LNCAP (cell line): Measurements from ENCODE around the gene SLC29A1.

ENCODE experiments used
- TF ChIP-seq, protein P1 (sequence below): fragments of 450-650 bp; IDR thresholded peaks from 2 replicates; pipeline ENCODE4 v1.5.1; 2017; ENCODE audit warnings: mild to moderate bottlenecking

Gene SLC29A1

DNA sequence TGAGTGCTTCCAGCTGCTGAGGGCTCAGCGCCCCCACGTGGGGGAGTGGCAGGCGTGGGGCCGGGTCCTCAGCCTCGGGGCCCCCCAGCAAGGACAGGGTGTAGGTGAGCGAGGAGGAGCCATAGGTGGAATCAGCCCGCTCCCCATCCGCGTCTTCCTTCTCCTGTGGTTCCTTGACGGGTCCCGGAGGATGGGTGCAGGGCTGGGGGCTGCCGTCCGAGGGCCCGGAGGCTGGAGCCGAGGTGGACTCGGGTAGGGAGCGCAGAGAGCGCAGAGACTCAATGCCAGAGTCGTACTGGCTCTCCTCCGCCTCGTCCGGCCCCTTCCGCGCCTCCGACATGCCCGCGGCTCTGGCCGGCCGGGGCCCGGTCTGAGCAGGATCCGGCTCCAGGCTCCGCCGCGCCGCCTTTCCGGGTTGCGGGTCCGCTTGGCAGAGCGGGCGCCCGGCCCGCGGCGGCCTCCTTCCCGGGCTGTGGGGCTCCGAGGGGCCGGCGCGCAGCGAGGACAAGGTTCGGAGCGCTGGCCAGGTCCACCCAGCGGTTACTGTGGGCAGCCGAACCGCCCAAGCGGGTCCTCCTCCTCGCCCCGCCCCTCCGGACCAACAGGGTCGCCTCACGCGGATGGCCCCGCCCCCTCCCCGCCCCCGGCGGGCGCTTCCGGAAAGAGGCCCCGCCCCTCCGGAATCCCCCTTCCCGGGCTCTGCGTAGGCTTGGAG is 41.8 kb downstream of the SLC29A1 start, which contains the start of gene NFKBIE:
NFKBIE (minus strand) TSS at position 545 of the 715 bp plus-strand sequence; CDS start at position 340, 205 bp downstream.
- TF ChIP-seq, protein P1, sequence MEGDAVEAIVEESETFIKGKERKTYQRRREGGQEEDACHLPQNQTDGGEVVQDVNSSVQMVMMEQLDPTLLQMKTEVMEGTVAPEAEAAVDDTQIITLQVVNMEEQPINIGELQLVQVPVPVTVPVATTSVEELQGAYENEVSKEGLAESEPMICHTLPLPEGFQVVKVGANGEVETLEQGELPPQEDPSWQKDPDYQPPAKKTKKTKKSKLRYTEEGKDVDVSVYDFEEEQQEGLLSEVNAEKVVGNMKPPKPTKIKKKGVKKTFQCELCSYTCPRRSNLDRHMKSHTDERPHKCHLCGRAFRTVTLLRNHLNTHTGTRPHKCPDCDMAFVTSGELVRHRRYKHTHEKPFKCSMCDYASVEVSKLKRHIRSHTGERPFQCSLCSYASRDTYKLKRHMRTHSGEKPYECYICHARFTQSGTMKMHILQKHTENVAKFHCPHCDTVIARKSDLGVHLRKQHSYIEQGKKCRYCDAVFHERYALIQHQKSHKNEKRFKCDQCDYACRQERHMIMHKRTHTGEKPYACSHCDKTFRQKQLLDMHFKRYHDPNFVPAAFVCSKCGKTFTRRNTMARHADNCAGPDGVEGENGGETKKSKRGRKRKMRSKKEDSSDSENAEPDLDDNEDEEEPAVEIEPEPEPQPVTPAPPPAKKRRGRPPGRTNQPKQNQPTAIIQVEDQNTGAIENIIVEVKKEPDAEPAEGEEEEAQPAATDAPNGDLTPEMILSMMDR, result peak; percentile 28; the same call in 1 of the 2 replicates

DNA sequence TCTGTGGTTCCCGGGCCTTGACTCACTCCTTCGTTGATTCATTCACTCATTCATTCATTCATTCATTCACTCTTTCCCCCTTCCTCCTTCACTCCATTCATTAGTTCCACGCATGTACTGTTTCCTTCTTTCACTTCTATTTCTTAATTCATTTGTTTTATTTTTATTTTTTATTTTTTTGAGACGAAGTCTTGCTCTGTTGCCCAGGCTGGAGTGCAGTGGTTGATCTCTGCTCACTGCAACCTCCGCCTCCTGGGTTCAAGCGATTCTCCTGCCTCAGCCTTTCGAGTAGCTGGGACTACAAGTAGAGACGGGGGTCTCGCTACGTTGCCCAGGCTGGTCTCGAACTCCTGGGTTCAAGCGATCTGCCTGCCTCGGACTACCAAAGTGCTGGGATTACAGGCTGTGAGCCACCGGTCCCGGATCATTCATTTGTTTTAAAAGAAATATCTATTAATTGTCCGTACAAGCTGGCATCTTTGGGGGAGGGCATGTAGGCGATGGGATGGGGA is 42.4 kb downstream of the SLC29A1 start:
- TF ChIP-seq, protein P1, result no peak

DNA sequence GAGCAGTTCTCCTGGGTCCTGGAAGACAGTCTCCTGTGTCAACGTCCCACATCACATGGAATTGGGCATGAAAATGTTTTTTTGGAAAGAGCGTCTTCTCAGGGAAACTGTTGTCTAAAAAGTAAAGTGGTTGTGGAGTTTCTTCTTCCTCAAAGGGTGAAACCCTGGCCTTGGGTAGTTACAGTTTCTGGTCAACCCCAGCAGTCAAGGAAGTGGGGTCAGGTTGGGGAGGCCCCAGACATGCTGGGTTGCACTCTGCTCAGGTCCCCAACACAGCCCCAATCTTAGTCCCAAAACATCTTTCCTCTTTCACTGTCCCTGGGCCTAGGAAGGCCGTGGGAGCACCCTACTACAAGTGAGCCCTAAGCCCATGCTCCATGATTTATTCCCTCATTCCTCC is 43.0 kb downstream of the SLC29A1 start:
- TF ChIP-seq, protein P1, result no peak

DNA sequence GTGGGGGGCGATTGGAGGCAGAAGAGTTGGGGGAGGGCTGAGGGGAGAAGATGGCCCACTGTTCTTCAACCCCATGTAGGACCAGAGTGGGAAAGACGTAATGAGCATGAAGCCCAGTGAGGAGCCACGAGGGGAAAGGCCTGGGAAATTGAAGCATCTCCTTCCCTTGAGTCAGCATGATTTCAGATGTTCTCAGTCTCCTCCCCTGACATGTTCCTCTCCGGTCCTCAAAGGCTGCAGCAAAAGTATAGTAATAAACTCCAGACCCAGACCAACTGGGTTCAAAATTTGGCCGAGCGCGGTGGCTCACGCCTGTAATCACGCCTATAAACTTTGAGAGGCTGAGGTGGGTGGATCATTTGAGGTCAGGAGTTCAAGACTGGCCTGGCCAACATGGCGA is 43.9 kb downstream of the SLC29A1 start:
- TF ChIP-seq, protein P1, result no peak

DNA sequence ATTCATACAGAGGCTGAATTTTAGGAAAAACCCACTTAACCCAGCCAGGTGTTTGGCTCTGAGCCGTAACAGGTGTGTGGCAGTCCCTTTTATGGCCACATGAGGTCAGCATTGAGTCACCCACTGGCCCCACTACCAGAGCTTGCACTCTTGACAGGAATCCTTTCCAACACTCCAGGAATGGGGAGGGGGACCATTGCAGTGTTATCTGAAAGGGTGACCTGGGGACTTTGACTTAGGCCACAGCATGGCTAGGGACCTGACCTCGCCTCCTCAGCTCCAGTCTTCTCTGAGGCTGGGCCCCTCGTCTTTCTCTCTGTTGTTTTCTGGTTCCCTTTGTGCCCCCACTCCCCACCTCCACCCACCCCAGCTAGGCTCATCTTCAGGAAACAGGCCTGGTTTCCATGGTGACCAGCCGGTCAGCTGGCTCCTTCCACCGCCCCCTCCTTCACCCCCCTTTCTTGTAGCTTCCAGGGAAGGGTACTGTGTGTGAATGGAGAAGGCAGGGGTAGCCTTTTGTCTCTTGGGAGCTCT is 44.8 kb downstream of the SLC29A1 start:
- TF ChIP-seq, protein P1, result peak; percentile 84

DNA sequence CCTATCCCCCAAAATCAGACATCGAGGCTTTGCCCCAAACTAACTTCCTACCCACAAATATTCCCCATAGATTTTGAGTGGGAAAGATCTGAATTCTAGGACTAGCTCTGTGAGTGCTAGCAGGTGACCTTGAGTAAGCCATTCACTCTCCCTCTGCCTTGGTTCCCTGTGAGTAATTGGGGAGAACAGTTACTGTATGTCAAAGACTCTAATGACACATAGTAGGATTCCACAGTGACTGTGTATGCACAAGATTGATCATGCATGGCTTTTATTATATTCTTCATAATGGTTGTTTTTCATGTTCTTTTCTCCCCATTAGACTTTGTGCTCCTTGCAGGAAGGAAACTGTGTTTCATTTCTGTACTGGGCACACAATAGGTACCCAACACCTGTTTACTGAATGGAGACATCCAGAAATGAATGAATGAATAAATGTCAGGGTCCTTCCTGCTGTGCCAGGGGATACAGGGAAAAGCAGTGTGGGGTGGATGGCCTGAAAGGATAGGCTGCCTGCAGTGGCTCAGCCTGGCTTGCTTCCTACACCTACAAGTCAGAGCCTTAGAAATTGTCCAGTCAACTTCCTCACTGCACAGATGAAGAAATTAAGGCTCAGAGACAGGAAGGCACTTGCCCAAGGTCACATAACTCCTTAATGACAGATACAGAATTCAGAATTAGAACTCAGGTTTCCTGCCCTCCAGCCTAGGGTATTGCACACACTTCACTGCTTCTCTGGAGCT is 46.0 kb downstream of the SLC29A1 start:
- TF ChIP-seq, protein P1, result no peak

DNA sequence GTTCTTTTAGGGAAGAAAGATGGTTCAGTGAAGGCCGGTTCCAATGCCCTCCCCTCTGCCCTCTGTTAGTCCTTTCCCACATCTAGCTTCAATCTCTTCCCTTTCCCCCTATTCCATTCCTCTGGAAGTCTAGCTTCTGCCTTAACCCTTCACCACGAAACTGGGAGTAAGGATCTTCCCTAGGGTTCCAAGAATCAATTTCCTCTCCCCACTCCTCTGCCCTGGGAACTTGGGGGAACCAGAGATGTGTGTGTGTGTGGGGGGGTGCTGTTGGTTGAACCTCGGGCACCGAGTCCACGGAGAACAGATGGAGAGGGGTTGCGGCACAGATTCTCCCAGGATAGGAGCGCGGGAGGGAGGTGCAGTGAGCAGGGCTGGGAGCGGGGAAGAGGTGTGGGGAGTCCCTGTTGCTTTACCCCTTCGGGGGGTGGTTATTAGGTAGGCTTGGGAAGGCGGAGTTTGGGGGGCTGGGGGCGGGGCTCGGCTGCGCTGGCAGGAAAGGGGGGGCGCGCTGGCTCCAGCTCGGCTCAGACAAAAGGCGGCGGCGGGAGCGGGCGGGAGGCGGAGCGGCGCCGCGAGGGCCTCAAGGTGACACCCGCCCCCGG is 46.6 kb downstream of the SLC29A1 start, which contains the start of gene TMEM151B:
TMEM151B (plus strand) TSS at position 530 of the 605 bp plus-strand sequence. CDS start 293 bp downstream, outside the sequence.
- TF ChIP-seq, protein P1, result no peak
